Lower lobe of right lung (tissue), 2 donors: ENCODE results near the gene GREB1L. TPM values are rescaled to one million over a fixed set of nuclear protein-coding genes. Genes with fewer than 3 reads are reported as not detected.
A peak's percentile ranks its signal among the peaks of the same experiment; 100 is the strongest.

ENCODE experiments used
- ATAC-seq, 2 donors: fragments of 200-7000 bp; cut with Tn5 transposase; one replicate each; pipeline ENCODE4 v1.9.1; 2020 to 2022; ENCODE audit warnings: mild to moderate bottlenecking in 2 of 2, moderate library complexity in 2 of 2
- DNase-seq: peaks from one replicate; pipeline ENCODE4 v3.0.0-alpha.2; 2020
- H3K27ac ChIP-seq: fragments of 200-600 bp; one replicate; pipeline ENCODE4 v1.8.0; 2022
- H3K27me3 ChIP-seq: fragments of 200-600 bp; one replicate; pipeline ENCODE4 v1.8.0; 2022; ENCODE audit warnings: low read depth
- H3K36me3 ChIP-seq: fragments of 200-600 bp; one replicate; pipeline ENCODE4 v1.8.0; 2022; ENCODE audit warnings: mild to moderate bottlenecking
- H3K4me1 ChIP-seq: fragments of 200-600 bp; one replicate; pipeline ENCODE4 v1.8.0; 2022
- H3K4me3 ChIP-seq: fragments of 200-600 bp; one replicate; pipeline ENCODE4 v1.8.0; 2022; ENCODE audit warnings: mild to moderate bottlenecking
- H3K9me3 ChIP-seq: fragments of 200-600 bp; one replicate; pipeline ENCODE4 v1.8.0; 2022
- intact Hi-C: fragments of 100-400 bp; cut with DNase I; formaldehyde crosslinking; loops from one replicate; pipeline ENCODE4 v1.11.0; 2022
- total RNA-seq: library from RNA; stranded (reverse); fragmentation: NEBNext Ultra II Directional; extraction: Animal tissue kit (Norgen Biotek cat#: 25700); gene quantifications from one replicate; pipeline ENCODE4 v1.2.1, GENCODE V29; 2021
- TF ChIP-seq, protein P1 (sequence below): fragments of 200-600 bp; IDR thresholded peaks from one replicate; pipeline ENCODE4 v1.8.0; 2022; ENCODE audit warnings: antibody characterized with exemption, mild to moderate bottlenecking
- donor health status: DM: no; HTN: yes; CAD: no; lungs with severe emphysema.

GREB1L gene
- total RNA-seq, 1 donor from 2014 or later, result 0.74 TPM

GRCh38 chr18:21330122-21330701, 88.2 kb downstream of the GREB1L start:
- H3K9me3 ChIP-seq, result no peaks in the 10 kb centered on the region
- H3K4me3 ChIP-seq, result no peak overlapping the region
- no peaks in the 10 kb centered on the region for H3K36me3 ChIP-seq
- ATAC-seq (peak; percentile 68 to 80), DNase-seq (no peak)
- TF ChIP-seq, protein P1, sequence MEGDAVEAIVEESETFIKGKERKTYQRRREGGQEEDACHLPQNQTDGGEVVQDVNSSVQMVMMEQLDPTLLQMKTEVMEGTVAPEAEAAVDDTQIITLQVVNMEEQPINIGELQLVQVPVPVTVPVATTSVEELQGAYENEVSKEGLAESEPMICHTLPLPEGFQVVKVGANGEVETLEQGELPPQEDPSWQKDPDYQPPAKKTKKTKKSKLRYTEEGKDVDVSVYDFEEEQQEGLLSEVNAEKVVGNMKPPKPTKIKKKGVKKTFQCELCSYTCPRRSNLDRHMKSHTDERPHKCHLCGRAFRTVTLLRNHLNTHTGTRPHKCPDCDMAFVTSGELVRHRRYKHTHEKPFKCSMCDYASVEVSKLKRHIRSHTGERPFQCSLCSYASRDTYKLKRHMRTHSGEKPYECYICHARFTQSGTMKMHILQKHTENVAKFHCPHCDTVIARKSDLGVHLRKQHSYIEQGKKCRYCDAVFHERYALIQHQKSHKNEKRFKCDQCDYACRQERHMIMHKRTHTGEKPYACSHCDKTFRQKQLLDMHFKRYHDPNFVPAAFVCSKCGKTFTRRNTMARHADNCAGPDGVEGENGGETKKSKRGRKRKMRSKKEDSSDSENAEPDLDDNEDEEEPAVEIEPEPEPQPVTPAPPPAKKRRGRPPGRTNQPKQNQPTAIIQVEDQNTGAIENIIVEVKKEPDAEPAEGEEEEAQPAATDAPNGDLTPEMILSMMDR, result no peak
- H3K27me3 ChIP-seq, result no peaks in the 10 kb centered on the region
- no peak overlapping the region for H3K27ac ChIP-seq
- no peaks in the 10 kb centered on the region for H3K4me1 ChIP-seq
- intact Hi-C loops, result no loop called here

- TF ChIP-seq, protein P1, result no peak
- Histone ChIP-seq H3K36me3 (no peaks in the 10 kb centered on the region), H3K27ac (no peak overlapping the region), H3K4me1 (no peaks in the 10 kb centered on the region), H3K4me3 (no peak overlapping the region), H3K27me3 (no peaks in the 10 kb centered on the region), H3K9me3 (no peaks in the 10 kb centered on the region)
- ATAC-seq, result no peak
- intact Hi-C loops, result no loop called here
- no peak for DNase-seq
Measured at GRCh38 chr18:21331065-21331464, 89.0 kb downstream of the GREB1L start.

GRCh38 chr18:21335927-21336488, 94.0 kb downstream of the GREB1L start:
- TF ChIP-seq, protein P1, result no peak

GRCh38 chr18:21336846-21337245, 94.8 kb downstream of the GREB1L start:
- Histone ChIP-seq H3K9me3 (no peaks in the 10 kb centered on the region), H3K36me3 (no peaks in the 10 kb centered on the region), H3K27me3 (no peaks in the 10 kb centered on the region), H3K27ac (no peak overlapping the region), H3K4me3 (no peak overlapping the region), H3K4me1 (no peaks in the 10 kb centered on the region)
- TF ChIP-seq, protein P1, result no peak
- no peak for DNase-seq
- ATAC-seq, result no peak
- intact Hi-C loops, result no loop called here

More at GRCh38 chr18:21335927-21336488, 94.0 kb downstream of the GREB1L start:
- Histone ChIP-seq H3K27ac (no peak overlapping the region), H3K9me3 (no peaks in the 10 kb centered on the region), H3K27me3 (no peaks in the 10 kb centered on the region), H3K4me1 (no peaks in the 10 kb centered on the region), H3K36me3 (no peaks in the 10 kb centered on the region), H3K4me3 (no peak overlapping the region)
- DNase-seq (no peak), ATAC-seq (no peak)
- intact Hi-C loops, result no loop called here

GRCh38 chr18:21341141-21341540, 99.1 kb downstream of the GREB1L start:
- DNase-seq (no peak), ATAC-seq (no peak)
- TF ChIP-seq, protein P1, result no peak
- no peak overlapping the region for H3K4me3 ChIP-seq
- H3K27me3 ChIP-seq, result no peaks in the 10 kb centered on the region
- no peak overlapping the region for H3K27ac ChIP-seq
- H3K9me3 ChIP-seq, result no peaks in the 10 kb centered on the region
- intact Hi-C loops, result no loop called here
- H3K4me1 ChIP-seq, result no peaks in the 10 kb centered on the region
- H3K36me3 ChIP-seq, result no peaks in the 10 kb centered on the region
